GM12878 (cell line): ENCODE measurements around the gene SLC9A8. TPM values are rescaled to one million over a fixed set of nuclear protein-coding genes. Genes with fewer than 3 reads are reported as not detected.

Source experiments
- ATAC-seq: fragments of 200-7000 bp; cut with Tn5 transposase; 3 replicates; pipeline ENCODE4 v1.9.1; 2020; ENCODE audit warnings: mild to moderate bottlenecking, moderate library complexity
- BruUV-seq: library from RNA; stranded (reverse); fragments of 400-500 nt; replicated peaks from 2 replicates; lab custom pipeline; 2021; lab: Mats Ljungman, UMichigan
- CTCF ChIA-PET: fragments of 300-600 bp; sonication (Branson Sonifier 250); formaldehyde crosslinking; extraction: SDS; loops from one replicate; lab custom pipeline; 2021; ENCODE audit warnings: inconsistent platforms; lab: Yijun Ruan, JAX
- POLR2A ChIA-PET: fragments of 350-600 bp; formaldehyde crosslinking; extraction: SDS; loops from one replicate; lab custom pipeline; 2021; ENCODE audit warnings: inconsistent platforms; lab: Charles Lee
- RAD21 ChIA-PET: fragments of 300-600 bp; sonication (Branson Sonifier 250); formaldehyde crosslinking; loops from one replicate; lab custom pipeline; 2023; ENCODE audit warnings: antibody characterized with exemption; ENCODE audit not compliant: unreplicated experiment; lab: Charles Lee
- SMC1A ChIA-PET: fragments of 300-600 bp; sonication (Branson Sonifier 250); formaldehyde crosslinking; loops from one replicate; lab custom pipeline; 2023; ENCODE audit not compliant: unreplicated experiment, uncharacterized antibody; lab: Charles Lee
- DNase-seq: peaks from one replicate; pipeline ENCODE4 v3.0.0-alpha.2; 2011; ENCODE audit warnings: low read depth, low spot score
- FAIRE-seq: peaks from 3 replicates; lab custom pipeline; 2011; peaks lifted over from hg19 to GRCh38; lab: Jason Lieb, UNC
- H2AFZ ChIP-seq: 2 replicates; pipeline ENCODE4 v1.6.0; 2011; ENCODE audit warnings: low read depth, low read length, control low read depth; ENCODE audit not compliant: control insufficient read depth
- H3K27ac ChIP-seq: 2 replicates; pipeline ENCODE4 v1.5.1; 2011; ENCODE audit warnings: control low read depth; ENCODE audit not compliant: control insufficient read depth, insufficient read depth
- H3K27me3 ChIP-seq, 2 experiments: replicated peaks in 1 of 2; 2 replicates each; pipeline versions ENCODE4 v1.6.0 to v1.6.1; 2011; ENCODE audit warnings: low read length in 1 of 2; ENCODE audit not compliant: control insufficient read depth in 2 of 2, insufficient read depth in 2 of 2
- H3K36me3 ChIP-seq, 2 experiments: 2 replicates each; pipeline ENCODE4 v1.5.1; 2011; ENCODE audit warnings: low read length in 1 of 2; ENCODE audit not compliant: control insufficient read depth in 2 of 2, insufficient read depth in 2 of 2
- H3K4me1 ChIP-seq: 2 replicates; pipeline ENCODE4 v1.6.1; 2011; ENCODE audit warnings: mild to moderate bottlenecking, low read length, moderate library complexity, mixed read lengths; ENCODE audit not compliant: control insufficient read depth, insufficient read depth
- H3K4me2 ChIP-seq: 2 replicates; pipeline ENCODE4 v1.6.0; 2011; ENCODE audit warnings: control low read depth; ENCODE audit not compliant: control insufficient read depth, insufficient read depth
- H3K4me3 ChIP-seq: fragments of 200-600 bp; sonication (generic); 2 replicates; pipeline ENCODE4 v1.5.1; 2016
- H3K79me2 ChIP-seq: 2 replicates; pipeline ENCODE4 v1.6.0; 2011; ENCODE audit warnings: low read length; ENCODE audit not compliant: control insufficient read depth, insufficient read depth
- H3K9ac ChIP-seq: 2 replicates; pipeline ENCODE4 v1.8.0; 2011; ENCODE audit warnings: low read length, control low read depth, mixed read lengths; ENCODE audit not compliant: control insufficient read depth, insufficient read depth
- H3K9me3 ChIP-seq: replicated peaks from 3 replicates; pipeline ENCODE4 v1.5.1; 2011; ENCODE audit warnings: mild to moderate bottlenecking, low read length; ENCODE audit not compliant: control insufficient read depth, insufficient read depth
- H4K20me1 ChIP-seq: 2 replicates; pipeline ENCODE4 v1.6.0; 2011; ENCODE audit not compliant: control insufficient read depth, insufficient read depth
- CHD4 ChIP-seq: fragments of 200-600 bp; sonication (generic); IDR thresholded peaks from 2 replicates; pipeline ENCODE4 v1.6.1; 2016; ENCODE audit warnings: mild to moderate bottlenecking
- CREM ChIP-seq: IDR thresholded peaks from 2 replicates; pipeline ENCODE4 v1.6.1; 2014; ENCODE audit warnings: antibody characterized with exemption, low read depth
- HCFC1 ChIP-seq: fragments of 150-350 bp; IDR thresholded peaks from 2 replicates; pipeline ENCODE4 v1.6.1; 2014; ENCODE audit warnings: low read length
- SMAD5 ChIP-seq: IDR thresholded peaks from 2 replicates; pipeline ENCODE4 v1.6.1; 2016; ENCODE audit warnings: antibody characterized with exemption, low read depth
- SMARCA5 ChIP-seq: fragments of 450-650 bp; IDR thresholded peaks from 2 replicates; pipeline ENCODE4 v1.6.1; 2017; ENCODE audit warnings: mild to moderate bottlenecking
- YBX1 ChIP-seq: fragments of 450-650 bp; IDR thresholded peaks from 2 replicates; pipeline ENCODE4 v1.6.1; 2016; ENCODE audit warnings: antibody characterized with exemption
- YY1 ChIP-seq: IDR thresholded peaks from 2 replicates; pipeline ENCODE4 v1.6.1; 2011; ENCODE audit warnings: low read depth, mild to moderate bottlenecking, low read length
- ZNF274 ChIP-seq: IDR thresholded peaks from one replicate; pipeline ENCODE4 v1.8.0; 2011; ENCODE audit not compliant: insufficient read length, insufficient read depth
- WGBS: methylation state at CpG from one replicate; pipeline ENCODE4 v1.1.6; 2016; ENCODE audit warnings: low lambda C conversion rate; ENCODE audit not compliant: insufficient replicate concordance, insufficient coverage; ENCODE audit errors: missing lambda C conversion rate; 5-methylcytosine and 5-hydroxymethylcytosine counted together
- in situ Hi-C: fragments of 300-500 bp; cut with MboI; formaldehyde crosslinking; loops from 9 replicates; pipeline ENCODE4 v1.14.3; 2018; ENCODE audit warnings: mixed read lengths
- intact Hi-C: fragments of 100-400 bp; cut with micrococcal nuclease; formaldehyde crosslinking; loops from one replicate; pipeline ENCODE4 v1.14.2; 2022; ENCODE audit not compliant: unreplicated experiment
- polyA plus RNA-seq, 11 experiments: library from polyadenylated mRNA; depleted of rRNA in 4 of 11; unstranded in 6 of 11; stranded (reverse) in 5 of 11; fragments of >200 nt; fragmentation: Nextera tagmentation in 4 of 11; fragmentation: Illumina TruSeq in 1 of 11; extraction: Ambion mirVana in 4 of 11; extraction: Trizol in 1 of 11; gene quantifications; 1 replicate in 1 of 11; 2 replicates in 10 of 11; pipeline versions ENCODE4 v1.2.1 to v1.2.3, GENCODE V29; 2011 to 2016; ENCODE audit warnings: inconsistent platforms in 2 of 11, missing spikeins in 2 of 11, low read depth in 1 of 11
- total RNA-seq, 4 experiments: library from RNA; depleted of rRNA in 3 of 4; stranded (reverse); fragments of >200 nt in 3 of 4; fragmentation: Illumina TruSeq in 1 of 4; extraction: Trizol in 1 of 4; gene quantifications; 2 replicates each; pipeline versions ENCODE4 v1.2.1 to v1.2.3, GENCODE V29; 2013 to 2021
- TF ChIP-seq, protein P1 (sequence below): IDR thresholded peaks from 2 replicates; pipeline ENCODE4 v1.6.1; 2012; ENCODE audit warnings: low read depth, low read length, improper control_type of control experiment
- TF ChIP-seq, protein P2 (sequence below): fragments of 450-650 bp; IDR thresholded peaks from 2 replicates; pipeline ENCODE4 v1.6.1; 2017; ENCODE audit warnings: borderline replicate concordance

Gene SLC9A8
- total and polyA plus RNA-seq, 10 of the 15 experiments (the other 5 are each of a cell fraction or from before 2014, with no cell fraction given) = 0.40 to 15.5 (median 6.5) TPM

DNA sequence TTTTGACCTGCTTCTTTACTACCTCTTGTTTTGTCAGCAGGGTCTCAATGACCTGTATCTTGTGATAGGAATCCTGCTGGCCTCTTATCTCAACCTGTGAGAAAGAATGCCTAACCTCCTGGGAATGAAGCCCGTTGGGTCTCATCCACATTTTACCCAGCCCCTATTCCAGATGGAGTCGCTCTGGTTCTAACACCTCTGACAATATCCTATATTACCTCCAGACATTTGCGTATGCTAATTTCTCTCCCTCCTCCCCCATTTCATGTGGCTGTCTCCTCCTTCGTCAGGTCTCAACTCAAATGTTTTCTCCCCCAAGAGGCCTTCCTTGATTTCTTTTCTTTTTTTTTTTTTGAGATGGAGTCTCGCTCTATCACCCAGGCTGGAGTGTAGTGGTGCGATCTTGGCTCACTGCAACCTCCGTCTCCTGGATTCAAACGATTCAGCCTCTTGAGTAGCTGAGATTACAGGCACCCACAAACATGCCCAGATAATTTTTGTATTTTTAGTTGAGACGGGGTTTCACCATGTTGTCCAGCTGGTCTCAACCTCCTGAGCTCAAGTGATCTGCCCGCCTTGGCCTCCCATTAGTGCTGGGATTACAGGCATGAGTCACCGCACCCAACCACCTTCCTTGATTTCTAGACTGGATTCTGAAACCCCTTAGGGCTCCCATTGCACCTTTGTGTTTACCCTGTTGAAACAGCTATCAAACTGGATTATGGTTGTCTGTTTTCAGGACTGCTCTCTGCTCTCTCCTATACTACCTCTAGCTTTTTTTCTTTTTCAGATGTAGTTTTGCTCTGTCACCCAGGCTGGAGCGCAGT, 49.5 kb upstream of the SLC9A8 start:
- no TSS peak for BruUV-seq
- ChIA-PET CTCF (no interaction called here), RAD21 (no interaction called here), SMC1A (interaction anchor here (0.9 to 1.3 kb wide), 2 partner anchors 13 to 25 kb away, joined by 3 read pairs; no protein-coding TSS in a partner anchor), POLR2A (no interaction called here)
- in situ Hi-C loops (no loop called here), intact Hi-C loops (no loop called here)
- DNase-seq (no peak), ATAC-seq (no peak), FAIRE-seq (no peak)
- WGBS = 76% methylated on average over 10 of the region's 12 CpGs
- Histone ChIP-seq H4K20me1 (no peaks in the 10 kb centered on the region), H3K79me2 (no peaks in the 10 kb centered on the region), H3K36me3 (no peaks in the 10 kb centered on the region), H3K4me1 (no peaks in the 10 kb centered on the region), H2AFZ (no peak overlapping the region), H3K9me3 (no peaks in the 10 kb centered on the region; the same call in 2 of the 3 replicates), H3K4me2 (no peak overlapping the region), H3K4me3 (no peak overlapping the region), H3K9ac (no peak overlapping the region), H3K27me3 (no peaks in the 10 kb centered on the region), H3K27ac (no peak overlapping the region)
- TF ChIP-seq, protein P1, sequence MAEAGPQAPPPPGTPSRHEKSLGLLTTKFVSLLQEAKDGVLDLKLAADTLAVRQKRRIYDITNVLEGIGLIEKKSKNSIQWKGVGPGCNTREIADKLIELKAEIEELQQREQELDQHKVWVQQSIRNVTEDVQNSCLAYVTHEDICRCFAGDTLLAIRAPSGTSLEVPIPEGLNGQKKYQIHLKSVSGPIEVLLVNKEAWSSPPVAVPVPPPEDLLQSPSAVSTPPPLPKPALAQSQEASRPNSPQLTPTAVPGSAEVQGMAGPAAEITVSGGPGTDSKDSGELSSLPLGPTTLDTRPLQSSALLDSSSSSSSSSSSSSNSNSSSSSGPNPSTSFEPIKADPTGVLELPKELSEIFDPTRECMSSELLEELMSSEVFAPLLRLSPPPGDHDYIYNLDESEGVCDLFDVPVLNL = no peak
- TF ChIP-seq SMAD5 = no peak
- TF ChIP-seq HCFC1 = no peak
- TF ChIP-seq, protein P2, sequence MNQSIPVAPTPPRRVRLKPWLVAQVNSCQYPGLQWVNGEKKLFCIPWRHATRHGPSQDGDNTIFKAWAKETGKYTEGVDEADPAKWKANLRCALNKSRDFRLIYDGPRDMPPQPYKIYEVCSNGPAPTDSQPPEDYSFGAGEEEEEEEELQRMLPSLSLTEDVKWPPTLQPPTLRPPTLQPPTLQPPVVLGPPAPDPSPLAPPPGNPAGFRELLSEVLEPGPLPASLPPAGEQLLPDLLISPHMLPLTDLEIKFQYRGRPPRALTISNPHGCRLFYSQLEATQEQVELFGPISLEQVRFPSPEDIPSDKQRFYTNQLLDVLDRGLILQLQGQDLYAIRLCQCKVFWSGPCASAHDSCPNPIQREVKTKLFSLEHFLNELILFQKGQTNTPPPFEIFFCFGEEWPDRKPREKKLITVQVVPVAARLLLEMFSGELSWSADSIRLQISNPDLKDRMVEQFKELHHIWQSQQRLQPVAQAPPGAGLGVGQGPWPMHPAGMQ = no peak
- no peak for TF ChIP-seq SMARCA5
- no peak for TF ChIP-seq CHD4
- no peak for TF ChIP-seq ZNF274
- no peak for TF ChIP-seq CREM
- no peak for TF ChIP-seq YBX1
- no peak for TF ChIP-seq YY1
